PC-3 (cell line): ENCODE measurements around the gene MYO10. TPM values are rescaled to one million over a fixed set of nuclear protein-coding genes. Genes with fewer than 3 reads are reported as not detected.

Source experiments
- ATAC-seq: fragments of 200-7000 bp; cut with Tn5 transposase; 2 replicates; pipeline ENCODE4 v1.9.1; 2020; ENCODE audit warnings: mild to moderate bottlenecking, moderate library complexity
- BruUV-seq: library from RNA; stranded (reverse); fragments of 400-500 nt; replicated peaks from 2 replicates; lab custom pipeline; 2021; lab: Mats Ljungman, UMichigan
- CTCF ChIA-PET: fragments of 300-600 bp; sonication (Branson Sonifier 250); formaldehyde crosslinking; loops from one replicate; lab custom pipeline; 2022; ENCODE audit warnings: antibody characterized with exemption; lab: Charles Lee
- POLR2A ChIA-PET: fragments of 300-600 bp; sonication (Branson Sonifier 250); formaldehyde crosslinking; loops from one replicate; lab custom pipeline; 2022; ENCODE audit warnings: antibody characterized with exemption; ENCODE audit not compliant: unreplicated experiment; lab: Charles Lee
- DNase-seq: peaks from one replicate; pipeline ENCODE4 v3.0.0-alpha.2; 2015
- H2AFZ ChIP-seq: fragments of 300-600 bp; sonication (generic); 2 replicates; pipeline ENCODE4 v1.6.0; 2016; ENCODE audit warnings: antibody characterized with exemption, low read length
- H3F3A ChIP-seq: fragments of 300-600 bp; sonication (generic); one replicate; pipeline ENCODE4 v1.6.0; 2017; ENCODE audit warnings: antibody characterized with exemption, low read length, control low read depth, mild to moderate bottlenecking; ENCODE audit not compliant: unreplicated experiment
- H3K27ac ChIP-seq: fragments of 300-600 bp; sonication (generic); 2 replicates; pipeline ENCODE4 v1.5.1; 2016; ENCODE audit warnings: mild to moderate bottlenecking, low read length
- H3K27me3 ChIP-seq: fragments of 300-600 bp; sonication (generic); 2 replicates; pipeline ENCODE4 v1.6.1; 2016; ENCODE audit warnings: low read length, mixed read lengths
- H3K36me3 ChIP-seq: fragments of 300-600 bp; sonication (generic); 2 replicates; pipeline ENCODE4 v1.6.1; 2016; ENCODE audit warnings: low read depth, mixed run types, low read length, mixed read lengths
- H3K4me1 ChIP-seq: fragments of 300-600 bp; sonication (generic); 2 replicates; pipeline ENCODE4 v1.5.1; 2016; ENCODE audit warnings: low read length; ENCODE audit not compliant: insufficient read depth
- H3K4me2 ChIP-seq: fragments of 300-600 bp; sonication (generic); 2 replicates; pipeline ENCODE4 v1.6.0; 2016; ENCODE audit warnings: low read length
- H3K4me3 ChIP-seq: fragments of 300-600 bp; sonication (generic); 2 replicates; pipeline ENCODE4 v1.5.1; 2016; ENCODE audit warnings: mild to moderate bottlenecking, low read length, mixed read lengths
- H3K79me2 ChIP-seq: fragments of 300-600 bp; sonication (generic); 2 replicates; pipeline ENCODE4 v1.6.1; 2017; ENCODE audit warnings: low read length, mixed read lengths
- H3K9ac ChIP-seq: fragments of 300-600 bp; sonication (generic); 2 replicates; pipeline ENCODE4 v1.6.0; 2016; ENCODE audit warnings: mild to moderate bottlenecking, low read length
- H3K9me2 ChIP-seq: fragments of 300-600 bp; sonication (generic); replicated peaks from 2 replicates; pipeline ENCODE4 v1.6.1; 2016; ENCODE audit warnings: mixed run types, low read length, mixed read lengths
- H3K9me3 ChIP-seq: fragments of 300-600 bp; sonication (generic); 2 replicates; pipeline ENCODE4 v1.6.1; 2016; ENCODE audit warnings: low read length, mixed read lengths
- H4K20me1 ChIP-seq: fragments of 300-600 bp; sonication (generic); 2 replicates; pipeline ENCODE4 v1.6.1; 2016; ENCODE audit warnings: low read length, mixed read lengths
- EZH2 ChIP-seq: fragments of 300-600 bp; sonication (generic); IDR thresholded peaks from one replicate; pipeline ENCODE4 v1.6.1; 2017; ENCODE audit warnings: antibody characterized with exemption, mild to moderate bottlenecking, low read length; ENCODE audit not compliant: unreplicated experiment
- EZH2phosphoT487 ChIP-seq: fragments of 300-600 bp; sonication (generic); IDR thresholded peaks from 2 replicates; pipeline ENCODE4 v1.6.1; 2018; ENCODE audit warnings: mild to moderate bottlenecking, antibody characterized with exemption, low read length, borderline replicate concordance
- intact Hi-C: fragments of 100-400 bp; cut with micrococcal nuclease; formaldehyde crosslinking; loops from 2 replicates; pipeline ENCODE4 v1.9.0; 2023
- total RNA-seq: library from RNA; depleted of rRNA; stranded (reverse); fragments of >200 nt; gene quantifications from 2 replicates; pipeline ENCODE4 v1.2.3, GENCODE V29; 2014
- TF ChIP-seq, protein P1 (sequence below): fragments of 300-600 bp; sonication (generic); conservative IDR thresholded peaks from 2 replicates; pipeline ENCODE4 v1.5.1; 2017; ENCODE audit warnings: antibody characterized with exemption, low read depth, mild to moderate bottlenecking, low read length

Gene MYO10
- total RNA-seq, 1 experiment from 2014 or later: 52.3 TPM

DNA sequence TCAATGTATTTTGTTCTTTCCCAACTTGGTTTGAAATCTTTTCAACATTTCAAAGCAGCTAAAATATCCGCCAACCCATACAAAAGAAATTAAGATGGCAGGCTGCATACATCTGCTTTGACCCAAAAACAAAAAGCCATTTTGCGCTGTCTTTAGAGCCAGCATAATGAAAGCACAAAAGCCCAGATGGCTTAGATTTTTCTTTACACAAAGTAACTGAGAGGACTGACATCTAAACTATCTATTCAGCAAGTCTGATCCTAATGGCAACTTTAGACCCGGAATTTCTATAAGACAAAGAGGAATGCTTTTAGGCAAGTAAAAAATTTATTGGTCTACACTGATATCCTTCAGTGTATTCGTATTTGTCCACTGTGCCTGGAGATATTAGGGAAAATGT, 86.3 kb downstream of the MYO10 start:
- CTCF ChIA-PET: interaction anchor here (0.6 to 1.0 kb wide), 2 partner anchors 47 to 86 kb away, joined by 3 read pairs; partner anchors contain the start of gene MYO10
- H3K27ac ChIP-seq: no peak overlapping the region
- no peak for TF ChIP-seq EZH2phosphoT487
- TF ChIP-seq, protein P1, sequence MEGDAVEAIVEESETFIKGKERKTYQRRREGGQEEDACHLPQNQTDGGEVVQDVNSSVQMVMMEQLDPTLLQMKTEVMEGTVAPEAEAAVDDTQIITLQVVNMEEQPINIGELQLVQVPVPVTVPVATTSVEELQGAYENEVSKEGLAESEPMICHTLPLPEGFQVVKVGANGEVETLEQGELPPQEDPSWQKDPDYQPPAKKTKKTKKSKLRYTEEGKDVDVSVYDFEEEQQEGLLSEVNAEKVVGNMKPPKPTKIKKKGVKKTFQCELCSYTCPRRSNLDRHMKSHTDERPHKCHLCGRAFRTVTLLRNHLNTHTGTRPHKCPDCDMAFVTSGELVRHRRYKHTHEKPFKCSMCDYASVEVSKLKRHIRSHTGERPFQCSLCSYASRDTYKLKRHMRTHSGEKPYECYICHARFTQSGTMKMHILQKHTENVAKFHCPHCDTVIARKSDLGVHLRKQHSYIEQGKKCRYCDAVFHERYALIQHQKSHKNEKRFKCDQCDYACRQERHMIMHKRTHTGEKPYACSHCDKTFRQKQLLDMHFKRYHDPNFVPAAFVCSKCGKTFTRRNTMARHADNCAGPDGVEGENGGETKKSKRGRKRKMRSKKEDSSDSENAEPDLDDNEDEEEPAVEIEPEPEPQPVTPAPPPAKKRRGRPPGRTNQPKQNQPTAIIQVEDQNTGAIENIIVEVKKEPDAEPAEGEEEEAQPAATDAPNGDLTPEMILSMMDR: no peak
- no peak for TF ChIP-seq EZH2
- no peaks in the 10 kb centered on the region for H3F3A ChIP-seq
- H3K27me3 ChIP-seq: no peaks in the 10 kb centered on the region
- no peak overlapping the region for H3K4me3 ChIP-seq
- H3K79me2 ChIP-seq: peaks cover 35% of the 10 kb centered on the region
- DNase-seq: no peak
- peak overlapping the region; percentile 25 for H3K4me2 ChIP-seq
- BruUV-seq: no TSS peak
- no peaks in the 10 kb centered on the region for H3K36me3 ChIP-seq
- H3K4me1 ChIP-seq: peaks cover 19% of the 10 kb centered on the region
- H3K9ac ChIP-seq: no peak overlapping the region
- POLR2A ChIA-PET: interaction anchor here (0.6 kb wide), 1 partner anchor 9 kb away, joined by 8 read pairs; no protein-coding TSS in a partner anchor
- no peaks in the 10 kb centered on the region for H3K9me3 ChIP-seq
- no peaks in the 10 kb centered on the region for H3K9me2 ChIP-seq
- no peak for ATAC-seq
- H2AFZ ChIP-seq: no peak overlapping the region
- H4K20me1 ChIP-seq: 0 out of 2 replicates have a peak, but pooled peaks cover 4% of the 10 kb centered on the region
- intact Hi-C loops: loop anchor here (5.0 kb wide), 2 partner anchors 37 to 83 kb away; no protein-coding TSS in a partner anchor

DNA sequence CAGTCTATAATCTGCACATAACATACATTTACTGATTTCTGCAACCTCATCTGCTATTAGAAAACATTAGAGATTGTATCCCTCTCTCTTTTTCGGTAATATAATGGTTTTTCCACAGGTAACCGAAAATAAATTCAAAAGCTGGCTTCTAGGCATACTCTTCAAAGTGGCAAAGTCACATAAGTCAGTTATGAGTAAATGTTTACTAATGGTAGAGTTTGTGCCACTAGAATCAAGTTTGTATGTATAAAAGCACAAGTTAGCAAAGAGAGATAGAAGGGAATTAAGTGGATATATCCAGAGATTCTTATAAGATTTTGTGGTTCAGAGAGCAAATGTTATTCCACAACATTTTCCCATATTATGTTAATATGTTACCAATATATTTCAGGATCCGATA, 86.9 kb downstream of the MYO10 start:
- H3K4me1 ChIP-seq: peaks cover 19% of the 10 kb centered on the region
- H3K9me3 ChIP-seq: no peaks in the 10 kb centered on the region
- no peak overlapping the region for H3K27ac ChIP-seq
- DNase-seq: peak; percentile 58
- TF ChIP-seq EZH2phosphoT487 (no peak), EZH2 (no peak)
- TF ChIP-seq, protein P1: no peak
- ChIA-PET CTCF (interaction anchor here (0.6 to 1.0 kb wide), 2 partner anchors 46 to 87 kb away, joined by 3 read pairs; partner anchors contain the start of gene MYO10), POLR2A (interaction anchor here (0.6 kb wide), 1 partner anchor 9 kb away, joined by 8 read pairs; no protein-coding TSS in a partner anchor)
- H3K79me2 ChIP-seq: peaks cover 30% of the 10 kb centered on the region
- intact Hi-C loops: loop anchor here (5.0 kb wide), 2 partner anchors 37 to 83 kb away; no protein-coding TSS in a partner anchor
- H3K4me2 ChIP-seq: peak overlapping the region; percentile 25
- BruUV-seq: no TSS peak
- no peak overlapping the region for H3K9ac ChIP-seq
- H3K27me3 ChIP-seq: no peaks in the 10 kb centered on the region
- H2AFZ ChIP-seq: no peak overlapping the region
- ATAC-seq: peak; percentile 65
- H4K20me1 ChIP-seq: 0 out of 2 replicates have a peak, but pooled peaks cover 4% of the 10 kb centered on the region
- H3K9me2 ChIP-seq: no peaks in the 10 kb centered on the region
- H3F3A ChIP-seq: no peaks in the 10 kb centered on the region
- no peak overlapping the region for H3K4me3 ChIP-seq
- H3K36me3 ChIP-seq: no peaks in the 10 kb centered on the region

DNA sequence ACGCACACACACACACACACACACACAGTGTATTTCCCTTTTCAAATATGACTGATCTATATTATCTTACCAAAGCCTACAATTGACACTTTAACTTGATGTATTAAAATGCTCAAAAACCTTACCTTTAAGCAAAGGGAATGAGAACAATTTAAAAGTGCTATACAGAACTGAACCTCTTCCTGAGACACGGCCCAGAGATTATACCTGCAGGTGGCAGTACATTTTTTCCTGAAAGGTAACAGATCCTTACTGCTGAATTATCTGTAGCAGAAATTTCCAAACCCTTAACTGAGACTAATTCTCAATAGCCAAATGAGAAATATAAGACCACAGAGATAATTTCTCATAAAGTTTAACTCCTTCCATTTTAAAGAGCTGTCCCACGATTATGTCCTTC, 91.1 kb downstream of the MYO10 start:
- Histone ChIP-seq H3K4me2 (no peak overlapping the region), H3F3A (no peaks in the 10 kb centered on the region), H3K79me2 (peaks cover 34% of the 10 kb centered on the region), H3K9me3 (no peaks in the 10 kb centered on the region), H3K4me1 (peaks cover 19% of the 10 kb centered on the region), H3K4me3 (no peak overlapping the region), H3K27me3 (no peaks in the 10 kb centered on the region), H3K36me3 (no peaks in the 10 kb centered on the region), H4K20me1 (peaks cover 12% of the 10 kb centered on the region; the same call in 1 of the 2 replicates), H3K9me2 (no peaks in the 10 kb centered on the region), H3K27ac (no peak overlapping the region), H3K9ac (no peak overlapping the region), H2AFZ (no peak overlapping the region)
- DNase-seq (peak; percentile 69), ATAC-seq (peak; percentile 40; the same call in 1 of the 2 replicates)
- intact Hi-C loops: loop anchor here (5.0 kb wide), 2 partner anchors 33 to 87 kb away; no protein-coding TSS in a partner anchor
- POLR2A ChIA-PET: no interaction called here
- CTCF ChIA-PET: interaction anchor here (0.6 kb wide), 1 partner anchor 283 kb away, joined by 3 read pairs; no protein-coding TSS in a partner anchor
- TF ChIP-seq, protein P1: peak; percentile 91
- no peak for TF ChIP-seq EZH2phosphoT487
- no peak for TF ChIP-seq EZH2
- no TSS peak for BruUV-seq
